Fibroblast of pulmonary artery (primary cell): ENCODE results near the gene RYR3.

Experiments used
- DNase-seq: peaks from one replicate; pipeline ENCODE4 v3.0.0-alpha.2; 2010; ENCODE audit warnings: low read depth
- H3K4me3 ChIP-seq: replicated peaks from 2 replicates; pipeline ENCODE4 v1.5.1; 2011; ENCODE audit warnings: low read depth, mild to moderate bottlenecking, control low read depth, low read length, moderate library complexity
- CTCF ChIP-seq: IDR thresholded peaks from 2 replicates; pipeline ENCODE4 v1.5.1; 2011; ENCODE audit warnings: mild to moderate bottlenecking, control low read depth, low read length, inconsistent platforms; ENCODE audit errors: missing control alignments

RYR3 gene

GRCh38 chr15:33780011-33780768 lies 469.4 kb downstream of the RYR3 start:
- TF ChIP-seq CTCF: no peak
- no peak for DNase-seq
- H3K4me3 ChIP-seq: no peak overlapping the region

- no peak for DNase-seq
- H3K4me3 ChIP-seq: no peak overlapping the region
- TF ChIP-seq CTCF: no peak
These were observed 472.2 kb downstream of the RYR3 start for GRCh38 chr15:33782966-33783365.

GRCh38 chr15:33785366-33785765 lies 474.6 kb downstream of the RYR3 start:
- TF ChIP-seq CTCF: no peak
- no peak for DNase-seq
- H3K4me3 ChIP-seq: no peak overlapping the region

- TF ChIP-seq CTCF: no peak
- H3K4me3 ChIP-seq: no peak overlapping the region
- DNase-seq: peak; percentile 32
These were observed 478.3 kb downstream of the RYR3 start for GRCh38 chr15:33788906-33789540.

- DNase-seq: no peak
- H3K4me3 ChIP-seq: no peak overlapping the region
- no peak for TF ChIP-seq CTCF
These were observed 483.7 kb downstream of the RYR3 start for GRCh38 chr15:33794453-33794852.

- no peak for TF ChIP-seq CTCF
- no peak overlapping the region for H3K4me3 ChIP-seq
- no peak for DNase-seq
These were observed 484.3 kb downstream of the RYR3 start for GRCh38 chr15:33795070-33795469.
